HG02943 (cell line): ENCODE measurements around the gene CD209.

Source experiments
- ATAC-seq: cut with Tn5 transposase; IDR thresholded peaks from one replicate; pipeline ENCODE4 v1.9.1; 2021; ENCODE audit warnings: mild to moderate bottlenecking, low read depth, moderate library complexity; ENCODE audit not compliant: unreplicated experiment

CD209 gene

GRCh38 chr19:7739801-7740681 lies 7.3 kb downstream of the CD209 start:
- ATAC-seq = no peak

GRCh38 chr19:7739211-7739755 lies 8.1 kb downstream of the CD209 start:
- ATAC-seq = no peak

GRCh38 chr19:7738023-7738422 lies 9.3 kb downstream of the CD209 start:
- ATAC-seq = no peak

- ATAC-seq = no peak
These were observed 10.1 kb downstream of the CD209 start for GRCh38 chr19:7737215-7737614.

GRCh38 chr19:7736148-7736547 lies 11.2 kb downstream of the CD209 start:
- no peak for ATAC-seq

- no peak for ATAC-seq
These were observed 12.8 kb downstream of the CD209 start for GRCh38 chr19:7734220-7735203.

- ATAC-seq = no peak
These were observed 14.0 kb downstream of the CD209 start for GRCh38 chr19:7733376-7733775.

GRCh38 chr19:7732045-7732444 lies 15.3 kb downstream of the CD209 start, which contains the start of gene CLEC4G:
CLEC4G (minus strand) TSS chr19:7732110; CDS start chr19:7732102, 8 bp downstream.
- ATAC-seq = no peak

- no peak for ATAC-seq
These were observed 15.7 kb downstream of the CD209 start for GRCh38 chr19:7731615-7732014.

- no peak for ATAC-seq
These were observed 16.1 kb downstream of the CD209 start for GRCh38 chr19:7731218-7731595.

GRCh38 chr19:7730286-7731217 lies 16.8 kb downstream of the CD209 start:
- no peak for ATAC-seq

GRCh38 chr19:7729831-7730285 lies 17.5 kb downstream of the CD209 start:
- ATAC-seq = no peak

GRCh38 chr19:7729211-7729610 lies 18.1 kb downstream of the CD209 start:
- ATAC-seq = no peak

- no peak for ATAC-seq
These were observed 21.5 kb downstream of the CD209 start for GRCh38 chr19:7725791-7726190.

GRCh38 chr19:7722231-7722651 lies 25.1 kb downstream of the CD209 start:
- ATAC-seq = no peak

GRCh38 chr19:7720351-7720750 lies 27.0 kb downstream of the CD209 start:
- ATAC-seq = no peak

- no peak for ATAC-seq
These were observed 28.7 kb downstream of the CD209 start for GRCh38 chr19:7718668-7719067.

- no peak for ATAC-seq
These were observed 30.6 kb downstream of the CD209 start for GRCh38 chr19:7716762-7717161.

GRCh38 chr19:7715671-7716070 lies 31.7 kb downstream of the CD209 start:
- no peak for ATAC-seq

GRCh38 chr19:7710616-7711015 lies 36.7 kb downstream of the CD209 start:
- ATAC-seq = no peak
